GM18499 (cell line): ENCODE results near the gene GAB3.

ENCODE experiments used
- ATAC-seq: cut with Tn5 transposase; IDR thresholded peaks from one replicate; pipeline ENCODE4 v1.9.1; 2021; ENCODE audit warnings: moderate number of reproducible peaks; ENCODE audit not compliant: insufficient read depth, unreplicated experiment

GAB3 gene

DNA sequence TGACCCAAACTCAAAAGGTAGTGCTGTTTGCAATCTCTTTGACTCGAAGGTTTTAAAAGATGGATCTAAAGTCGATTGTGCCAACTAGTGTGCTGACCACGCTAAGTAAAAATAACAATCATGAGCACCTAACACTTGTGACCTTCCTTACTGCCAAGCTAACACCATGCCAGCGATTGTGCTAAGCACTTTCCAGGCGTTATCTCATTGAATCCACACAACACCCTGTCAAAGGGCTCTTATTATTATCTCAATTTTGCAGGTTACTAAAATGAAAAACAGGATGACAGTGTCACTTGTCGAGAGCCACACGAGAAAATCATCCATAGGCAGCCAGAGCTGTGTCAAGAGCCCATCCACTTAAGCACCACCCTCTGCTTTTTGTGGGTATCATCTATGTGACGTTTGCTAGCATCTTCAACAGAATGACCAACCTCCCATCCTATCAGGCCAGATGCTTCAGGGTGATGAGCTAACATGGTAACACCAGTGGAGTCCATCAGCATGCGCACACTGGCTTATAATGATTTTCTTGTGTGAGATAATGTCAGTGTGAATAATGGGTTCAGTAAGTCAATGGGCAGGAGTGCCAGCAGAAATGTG, 893 bp upstream of the GAB3 start:
- no peak for ATAC-seq

DNA sequence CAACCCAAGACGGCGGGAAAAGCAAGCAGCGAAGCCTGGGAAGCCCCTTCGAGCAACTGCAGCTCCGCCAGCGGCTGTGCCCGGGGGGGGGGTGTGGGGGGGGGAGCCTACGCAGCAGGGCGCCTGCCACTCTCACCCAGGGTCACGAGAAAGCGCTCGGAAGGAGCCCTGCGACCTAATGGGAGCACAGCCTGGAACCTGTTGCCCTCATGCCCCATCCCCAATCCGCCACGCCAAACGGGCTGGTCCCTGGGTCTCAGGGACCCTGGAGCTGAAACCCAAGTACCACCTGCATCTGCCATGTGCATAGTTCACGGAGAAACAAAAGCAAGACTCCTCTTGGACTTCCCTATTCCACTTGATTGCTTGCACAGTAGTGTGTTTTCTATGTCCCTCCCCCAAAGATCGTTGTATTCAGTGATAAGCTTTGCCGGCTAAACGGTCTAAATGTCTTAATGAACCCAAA, 359 bp upstream of the GAB3 start:
- no peak for ATAC-seq

DNA sequence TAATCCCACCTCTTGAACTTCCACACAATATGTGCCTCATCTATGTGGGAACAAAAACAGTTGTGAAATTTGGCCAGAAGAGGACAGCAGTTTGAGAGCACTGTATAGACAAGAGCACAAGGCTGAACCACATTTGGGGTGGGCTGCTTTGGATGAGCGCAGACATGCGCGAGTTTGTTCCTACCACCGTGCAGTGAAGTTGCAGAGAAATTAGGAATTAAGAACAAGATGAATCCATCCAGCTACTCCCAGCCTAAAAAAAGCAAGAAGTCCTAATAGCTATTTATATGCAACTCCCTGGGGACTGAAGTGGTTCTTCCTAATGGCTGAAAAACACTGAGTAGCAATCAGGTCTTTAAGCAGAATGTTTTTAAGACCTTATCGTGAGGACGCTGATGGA, 1.0 kb downstream of the GAB3 start:
- no peak for ATAC-seq

DNA sequence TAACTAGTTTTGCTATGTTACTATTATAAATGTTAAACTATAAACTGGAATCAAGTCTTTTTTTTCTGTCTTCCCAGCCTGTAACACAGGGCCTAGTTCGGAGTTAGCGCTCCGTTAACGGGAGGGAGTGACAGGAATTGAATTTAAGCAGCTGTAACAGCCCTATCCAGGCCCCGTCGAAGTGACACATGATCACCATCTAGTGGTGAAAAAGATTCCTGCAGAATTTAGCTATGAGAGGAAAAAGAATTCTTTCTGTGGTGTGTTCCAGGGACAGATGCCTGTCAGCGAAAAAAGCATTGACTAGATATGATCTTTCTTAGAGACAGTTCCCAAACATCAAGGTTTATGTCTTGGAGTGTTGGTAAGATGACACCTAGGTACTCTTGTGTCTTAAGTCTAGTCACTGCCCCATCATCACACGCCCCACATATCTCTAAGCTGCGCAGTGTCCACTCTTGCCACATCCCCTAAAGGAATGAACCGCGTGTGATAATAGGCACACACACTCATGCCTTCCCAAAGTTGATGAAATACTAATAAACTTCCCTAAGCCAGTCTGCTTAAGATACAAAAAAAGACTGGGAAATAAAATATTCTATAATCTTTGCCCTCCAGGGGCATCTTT, 2.1 kb downstream of the GAB3 start:
- no peak for ATAC-seq

DNA sequence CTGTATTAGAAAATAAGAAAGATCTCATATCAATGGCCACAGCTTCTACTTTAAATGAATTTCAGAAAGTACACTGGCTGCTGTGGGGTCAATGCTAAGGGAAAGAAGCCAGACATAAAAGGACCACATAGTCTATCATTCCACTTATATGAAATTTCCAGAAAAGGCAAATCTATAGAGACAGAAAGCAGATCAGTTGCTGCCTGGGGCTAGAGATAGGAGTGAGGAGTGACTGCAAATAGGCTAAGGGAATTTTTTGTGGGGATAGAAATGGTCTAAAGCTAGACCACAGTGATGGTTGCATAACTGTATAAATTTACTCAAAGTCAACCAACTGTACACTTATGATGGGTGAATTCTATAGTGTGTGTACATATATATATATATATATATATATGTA, 8.3 kb downstream of the GAB3 start:
- ATAC-seq = no peak

DNA sequence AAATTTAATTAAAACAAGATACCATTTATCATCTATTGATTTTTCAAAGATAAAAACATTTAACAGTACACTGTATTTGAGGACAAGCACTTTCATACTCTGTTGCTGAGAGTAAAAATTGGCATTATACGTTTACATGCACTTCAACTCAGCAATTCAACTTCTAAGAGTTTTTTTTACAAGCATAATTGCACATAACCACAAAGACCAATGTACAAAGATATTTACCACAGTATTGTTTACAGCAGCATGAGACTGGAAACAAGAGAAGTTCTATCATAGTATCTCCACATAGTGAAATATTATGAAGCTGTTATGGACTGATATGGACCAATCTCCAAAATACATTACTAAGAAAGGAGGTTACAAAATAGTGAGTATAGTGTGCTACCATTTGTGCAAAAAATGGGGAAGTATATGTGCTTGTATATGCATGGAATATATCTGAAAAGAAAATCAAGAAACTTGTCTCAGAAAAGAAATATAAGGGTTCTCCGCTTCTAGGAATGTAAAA, 10.9 kb downstream of the GAB3 start:
- ATAC-seq = no peak

DNA sequence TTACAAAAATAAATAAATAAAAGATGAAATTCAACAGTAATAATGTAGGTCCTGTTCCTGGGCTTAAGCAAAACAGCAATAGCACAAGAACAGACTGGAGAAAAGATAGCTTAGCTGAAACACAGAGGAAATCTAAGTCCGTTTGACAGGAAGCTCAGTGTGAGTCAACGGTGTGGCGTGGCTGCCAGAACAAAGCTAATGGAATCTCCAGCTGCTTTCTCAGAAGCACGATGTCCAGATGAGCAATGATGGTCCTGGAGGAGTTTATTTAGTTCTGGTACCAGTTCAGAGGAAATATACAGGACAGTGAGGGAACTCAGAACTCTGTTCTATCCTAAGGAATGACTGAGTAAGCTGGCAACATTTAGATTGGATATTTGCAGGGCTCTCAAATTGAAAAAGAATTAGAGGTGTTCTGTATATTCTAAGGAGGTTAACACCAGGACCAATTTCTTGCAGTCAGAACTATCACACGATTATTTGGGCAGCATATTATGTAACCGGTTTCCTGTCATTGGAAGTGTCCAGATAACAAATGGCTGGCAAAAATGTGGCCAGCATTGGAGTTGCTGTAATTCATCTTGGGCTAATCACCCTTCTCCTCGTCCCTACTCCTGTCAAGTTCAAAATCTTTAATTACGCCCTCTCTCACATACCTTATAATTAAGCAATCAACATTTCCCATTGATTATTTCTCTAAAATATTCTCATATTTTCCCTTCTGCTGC, 12.7 kb downstream of the GAB3 start:
- ATAC-seq = no peak

DNA sequence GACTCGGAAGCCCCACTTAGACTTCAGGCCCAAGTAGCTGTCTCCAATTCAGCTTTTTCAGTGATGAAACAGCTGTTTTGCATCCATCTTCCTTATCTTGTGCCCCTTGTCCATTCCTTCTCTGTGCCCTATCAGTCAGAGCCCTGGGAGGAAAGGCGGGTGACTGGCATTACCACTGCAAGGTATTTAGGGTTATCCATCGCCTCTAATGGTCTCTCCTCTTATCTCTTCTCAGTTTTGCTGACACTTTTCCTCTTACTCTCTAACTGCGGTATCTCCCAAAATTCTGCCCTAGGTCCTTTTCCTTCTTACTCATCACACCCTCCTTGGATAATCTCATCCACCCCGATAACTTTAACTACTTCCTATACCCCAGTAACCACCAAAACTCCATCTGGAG, 13.7 kb downstream of the GAB3 start:
- no peak for ATAC-seq

DNA sequence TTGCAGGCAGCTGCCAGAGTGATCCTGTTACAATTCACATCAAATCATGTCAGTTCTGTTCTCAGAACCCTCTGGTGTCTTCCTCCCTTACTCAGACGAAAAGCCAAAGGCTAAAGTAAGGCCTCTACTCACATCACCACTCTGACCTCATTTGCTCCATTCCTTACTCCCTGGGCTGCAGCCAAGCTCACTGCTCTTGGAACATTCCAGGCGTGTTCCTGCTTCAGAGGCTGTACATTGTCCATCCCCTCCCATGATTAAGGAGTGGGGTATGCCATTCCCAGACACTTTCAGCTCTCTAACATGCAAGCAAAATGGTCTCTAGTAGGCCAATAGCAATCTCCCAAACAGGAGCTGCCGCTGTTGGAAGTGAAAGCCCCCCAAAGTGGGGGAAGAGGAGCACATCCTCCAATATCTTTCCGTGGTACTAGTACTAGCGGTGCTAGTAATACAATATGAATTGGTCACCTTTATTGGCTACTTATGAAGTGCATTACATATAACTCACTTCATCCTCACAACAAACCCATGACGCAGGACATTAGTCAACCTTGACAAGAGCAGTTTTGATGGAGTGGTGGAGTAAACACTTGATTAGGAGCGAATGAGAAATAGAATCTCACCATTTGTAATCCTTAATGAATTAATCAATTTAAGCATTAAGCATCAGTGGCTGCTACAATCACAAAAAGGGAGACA, 15.0 kb downstream of the GAB3 start:
- no peak for ATAC-seq

DNA sequence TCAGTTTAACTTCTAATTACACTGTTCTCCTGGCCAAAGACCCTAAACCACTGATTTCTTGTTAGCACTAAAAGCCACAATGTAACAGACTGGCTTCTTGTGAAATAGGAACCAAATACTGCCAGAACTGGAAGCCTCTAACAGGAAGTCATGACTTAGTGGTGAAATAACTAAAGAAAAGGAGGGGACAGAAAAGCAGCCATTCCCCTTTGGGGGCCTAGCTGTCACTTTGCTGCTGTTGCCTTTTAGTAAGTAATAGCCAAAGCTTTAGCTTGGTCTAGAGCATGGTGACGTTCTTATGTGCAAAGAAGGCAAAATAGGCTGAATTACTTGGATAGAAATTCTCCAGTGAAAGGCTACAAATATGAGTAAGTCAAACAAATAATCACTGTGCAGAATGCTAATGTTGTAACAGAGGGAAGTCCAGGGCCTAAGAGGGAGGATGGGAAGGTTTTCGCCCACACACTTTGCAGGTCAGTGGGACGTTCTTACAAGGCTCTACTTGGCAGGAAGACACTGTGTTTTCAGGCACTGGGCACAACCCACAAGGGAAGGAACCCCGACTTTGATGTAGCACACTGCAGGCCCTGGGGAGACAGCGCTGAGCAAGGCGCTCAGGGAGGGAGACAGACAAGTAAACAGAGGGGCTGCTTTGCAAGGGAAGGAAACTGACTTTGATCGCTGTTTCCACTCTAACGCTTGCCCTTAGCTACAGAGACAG, 16.7 kb downstream of the GAB3 start:
- ATAC-seq = no peak

DNA sequence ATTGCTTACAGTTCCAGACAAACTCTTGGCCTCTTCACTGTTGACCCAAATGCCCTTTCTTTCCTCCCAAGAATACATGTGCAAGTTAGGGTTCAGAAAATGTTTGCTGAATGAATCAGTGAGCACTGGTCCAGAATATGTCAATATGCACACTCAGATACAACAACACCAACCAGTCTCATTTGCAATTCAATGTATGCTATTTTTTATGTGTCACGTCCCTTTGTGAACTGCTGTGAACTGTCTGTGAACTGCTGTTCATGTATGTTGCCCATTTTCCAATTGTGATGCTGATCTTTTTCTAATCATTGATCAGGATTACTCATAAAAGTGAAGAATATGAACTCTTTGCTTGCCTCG, 17.8 kb downstream of the GAB3 start:
- ATAC-seq = no peak

DNA sequence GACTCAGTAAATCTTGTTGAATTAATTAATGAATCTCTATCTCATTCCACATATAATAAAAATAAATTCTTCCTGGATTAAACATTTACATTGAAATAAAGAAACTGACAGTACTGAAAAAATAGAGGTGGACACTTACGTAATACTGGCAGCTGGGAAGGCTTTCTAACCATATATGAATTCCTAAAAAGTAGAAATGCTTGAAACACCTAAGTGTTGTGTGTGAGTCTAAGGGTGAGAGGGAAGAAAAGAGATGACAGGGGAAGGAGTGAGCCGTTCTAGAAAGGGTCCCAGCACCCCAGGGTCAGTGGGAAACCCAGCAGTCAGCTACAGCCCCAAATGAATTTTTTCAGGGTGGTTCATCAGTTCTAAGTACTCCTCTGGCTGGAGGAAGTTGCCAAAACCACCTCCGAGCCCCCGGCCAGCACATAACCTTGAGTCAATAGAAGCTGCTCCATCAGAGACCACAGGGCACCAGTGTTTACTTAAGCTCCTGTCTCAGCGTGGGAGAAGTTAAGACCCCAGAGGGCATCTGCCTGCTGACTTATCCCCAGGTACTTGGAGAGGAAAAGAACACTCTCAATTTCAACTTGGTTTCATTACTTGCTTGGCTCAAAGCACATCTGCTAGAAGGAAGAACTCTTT, 18.3 kb downstream of the GAB3 start:
- no peak for ATAC-seq

DNA sequence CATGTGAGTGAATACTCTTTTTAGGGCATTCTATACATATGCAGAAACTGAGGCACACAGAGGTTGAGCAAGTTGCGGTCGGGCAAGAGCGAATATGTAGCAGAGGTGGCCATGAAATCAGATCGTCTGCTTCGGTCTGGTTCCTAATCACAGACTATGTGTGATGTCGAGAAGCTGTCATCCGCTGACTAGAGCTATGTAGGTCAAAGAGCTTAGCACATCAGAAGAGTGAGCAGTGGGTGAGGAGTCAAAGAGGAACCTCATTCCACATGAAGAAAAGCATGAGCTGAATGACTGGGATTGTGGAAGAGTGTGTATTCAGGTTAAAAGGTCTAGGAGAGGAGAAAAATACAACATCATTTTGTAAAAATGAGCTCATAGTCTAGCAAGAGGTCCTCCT, 19.0 kb downstream of the GAB3 start:
- no peak for ATAC-seq

DNA sequence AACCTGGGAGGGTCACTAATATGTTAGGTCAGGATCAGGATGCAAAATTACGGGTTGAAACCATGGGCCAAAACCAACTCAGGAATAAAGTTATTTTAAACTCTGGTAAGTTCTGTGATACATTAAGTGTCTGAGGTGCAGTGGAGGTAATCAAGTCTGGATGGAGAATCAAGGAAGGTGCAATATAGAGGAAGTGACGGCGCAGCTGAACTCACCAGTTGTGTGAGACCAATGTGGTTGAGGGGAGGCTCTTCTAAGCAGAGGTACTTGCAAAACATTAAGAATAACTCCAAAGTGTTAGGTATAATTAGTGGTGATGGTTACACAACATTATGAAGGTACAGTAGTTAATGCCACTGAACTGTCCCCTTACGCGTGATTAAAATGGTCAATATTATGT, 19.7 kb downstream of the GAB3 start:
- ATAC-seq = no peak

DNA sequence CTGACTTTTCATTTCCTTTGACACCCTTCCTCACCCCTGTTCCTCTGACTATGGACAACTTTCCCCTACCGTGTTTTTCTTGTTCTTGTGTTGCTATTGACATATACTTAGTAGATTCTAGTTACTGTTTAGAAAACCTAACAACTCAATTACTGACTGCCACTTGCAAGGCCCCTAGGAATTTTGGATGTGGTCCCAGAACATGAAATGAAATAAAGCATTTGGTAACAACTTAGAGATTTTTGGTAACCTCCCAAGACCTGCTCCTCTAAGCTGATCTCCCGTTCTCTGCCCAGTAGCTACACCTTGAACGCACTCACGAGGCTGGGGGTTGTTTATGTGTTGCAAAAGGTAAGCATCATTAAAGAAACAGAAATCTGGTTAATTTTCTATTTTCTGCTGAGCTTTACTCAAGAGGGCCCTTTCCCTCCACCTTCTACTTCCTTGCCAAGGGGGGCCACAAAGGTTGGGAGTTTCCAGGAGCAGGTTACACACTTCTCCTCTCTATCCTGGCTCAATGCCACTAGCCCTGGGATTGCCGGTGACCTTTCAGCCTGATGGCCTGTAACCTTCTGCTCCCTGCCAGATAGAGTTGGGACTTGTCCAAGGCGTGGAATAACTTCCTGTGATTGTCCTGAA, 20.5 kb downstream of the GAB3 start:
- ATAC-seq = no peak

DNA sequence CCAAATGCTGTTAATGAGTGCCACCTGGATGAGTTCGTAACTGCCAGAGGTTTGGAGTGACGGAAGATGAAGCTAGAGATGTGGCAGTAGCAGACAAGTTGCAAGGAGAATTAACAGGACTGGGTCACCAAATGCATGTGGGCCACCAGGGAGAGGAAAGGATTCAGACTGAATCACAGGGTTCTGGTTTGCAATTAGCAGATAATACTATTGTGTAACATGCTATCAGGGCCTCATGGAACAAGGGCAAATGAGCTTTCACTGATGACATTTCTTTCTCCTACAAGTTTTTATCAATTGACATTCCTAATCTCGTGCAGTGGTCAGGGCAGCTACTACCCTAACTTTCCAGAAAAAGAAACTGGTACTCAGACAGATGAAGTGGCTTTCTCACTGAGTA, 21.4 kb downstream of the GAB3 start:
- ATAC-seq = no peak

DNA sequence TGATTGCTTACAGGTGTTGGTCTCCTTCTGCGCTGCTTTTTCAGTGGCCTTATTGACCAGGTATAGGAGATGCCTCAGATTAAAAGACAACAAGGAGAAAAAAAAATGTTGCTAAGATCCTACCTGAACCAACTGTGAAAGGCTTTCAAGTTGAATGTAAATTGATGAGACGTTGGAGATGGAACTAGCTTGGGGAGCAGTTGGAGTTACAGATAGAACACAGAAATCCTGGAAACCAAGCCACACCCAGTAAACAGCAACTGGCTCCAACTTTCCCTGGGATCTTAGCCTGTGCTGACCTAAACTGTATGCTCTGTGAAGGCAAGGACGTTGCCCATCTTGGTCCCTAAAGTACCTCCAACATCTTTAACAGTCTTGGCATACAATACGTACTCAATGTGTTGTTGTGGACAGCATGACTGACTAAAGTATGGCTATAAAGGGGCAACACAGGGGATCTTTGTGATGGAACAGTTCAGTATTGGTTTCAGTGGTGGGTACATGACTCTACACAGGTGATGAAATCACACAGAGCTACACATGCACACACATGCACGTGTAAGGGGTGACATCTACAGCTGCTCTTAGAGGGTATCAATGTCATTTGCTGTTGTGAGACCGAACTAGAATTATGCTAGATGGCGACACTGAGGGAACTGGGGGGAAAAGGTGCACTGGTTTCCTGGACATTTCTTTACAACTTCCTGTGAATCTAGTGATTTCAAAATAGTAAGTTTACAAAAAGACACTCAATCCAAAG, 22.3 kb downstream of the GAB3 start:
- ATAC-seq = no peak

DNA sequence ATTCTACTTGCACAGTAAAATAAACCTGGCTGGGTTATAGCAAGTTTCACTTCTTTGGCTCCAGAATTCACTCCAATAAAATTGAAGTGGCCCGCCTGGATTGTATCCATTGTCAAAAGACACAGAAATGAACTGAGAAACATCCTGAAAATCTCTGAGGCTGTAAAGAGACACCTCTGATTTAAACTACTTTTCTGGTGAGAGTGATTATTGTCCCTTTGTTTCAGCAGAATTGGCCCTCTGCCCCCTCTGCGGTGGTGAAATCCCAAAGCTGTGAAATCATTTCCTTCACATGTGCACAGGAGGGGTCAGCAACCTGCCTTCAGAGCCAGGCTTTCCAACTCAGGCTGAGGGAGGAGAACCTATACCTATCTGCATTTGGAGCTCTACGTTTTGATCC, 23.0 kb downstream of the GAB3 start:
- no peak for ATAC-seq

DNA sequence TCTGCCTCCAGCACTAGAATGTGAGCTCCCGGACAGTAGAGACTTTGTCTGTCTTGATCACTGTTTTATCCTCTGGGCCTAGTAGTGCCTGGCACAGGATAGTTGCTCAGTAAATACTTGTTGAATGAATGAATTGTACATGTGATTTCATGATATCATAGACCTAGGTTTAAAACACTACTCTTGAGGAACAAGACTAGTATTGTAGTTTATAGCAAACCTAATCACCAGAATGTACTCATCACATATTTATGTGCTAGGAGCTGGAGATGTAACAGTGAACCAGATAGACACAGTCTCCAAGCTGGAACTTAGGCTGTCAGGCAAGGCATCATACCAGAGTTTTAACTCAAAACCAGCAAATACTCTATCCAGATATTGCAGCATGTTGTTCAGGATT, 23.5 kb downstream of the GAB3 start:
- no peak for ATAC-seq
